GM18505 (cell line): ENCODE measurements around the gene KRTAP10-5.

ENCODE experiments used
- ATAC-seq: cut with Tn5 transposase; IDR thresholded peaks from one replicate; pipeline ENCODE4 v1.9.1; 2021; ENCODE audit not compliant: unreplicated experiment
- POLR2A ChIP-seq: IDR thresholded peaks from 4 replicates; pipeline ENCODE4 v1.6.1; 2011; ENCODE audit warnings: borderline replicate concordance; ENCODE audit not compliant: insufficient read depth, insufficient read length; ENCODE audit errors: extremely low read depth

Gene KRTAP10-5

GRCh38 chr21:44547656-44548331 lies 32.6 kb downstream of the KRTAP10-5 start:
- ATAC-seq: no peak
- no peak for TF ChIP-seq POLR2A

DNA sequence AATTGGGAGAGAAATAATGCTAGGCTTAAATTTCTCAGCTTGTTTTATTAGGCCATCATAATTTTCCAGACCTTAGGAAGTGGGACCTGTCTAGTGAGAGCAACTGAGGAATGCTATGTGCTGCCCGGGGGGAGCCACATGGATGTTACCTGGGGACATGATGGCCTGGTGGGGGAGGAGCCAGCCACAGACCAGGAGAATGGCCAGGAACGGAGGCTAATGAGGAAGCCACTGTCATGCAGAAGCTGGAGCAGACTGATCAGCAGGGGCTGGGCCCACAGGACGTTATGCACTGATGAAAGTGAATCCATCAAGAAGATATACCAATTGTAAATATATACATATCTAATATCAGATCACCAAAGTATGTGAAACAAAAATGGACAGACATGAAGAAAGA lies 35.8 kb downstream of the KRTAP10-5 start:
- TF ChIP-seq POLR2A: no peak
- ATAC-seq: no peak

DNA sequence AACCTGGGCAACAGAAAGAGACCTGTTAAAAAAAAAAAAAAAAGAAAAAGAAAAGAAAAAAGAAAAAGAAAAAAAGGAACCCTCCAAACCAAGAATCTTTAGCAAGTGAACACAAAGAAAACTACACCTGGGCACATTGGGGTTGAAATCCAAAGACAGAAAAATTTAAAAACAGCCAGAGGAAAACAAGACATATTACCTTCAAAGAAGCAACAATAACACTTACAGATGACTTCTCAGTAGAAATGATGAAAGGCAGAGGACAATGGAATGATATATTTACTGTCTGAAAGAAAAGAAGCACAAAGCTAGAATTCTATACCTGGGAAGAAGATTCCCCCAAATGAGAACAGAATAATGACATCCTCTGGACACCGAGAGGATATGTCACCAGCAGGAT lies 37.7 kb downstream of the KRTAP10-5 start:
- ATAC-seq: no peak
- TF ChIP-seq POLR2A: no peak

GRCh38 chr21:44540741-44541288 lies 39.6 kb downstream of the KRTAP10-5 start:
- TF ChIP-seq POLR2A: no peak
- no peak for ATAC-seq

DNA sequence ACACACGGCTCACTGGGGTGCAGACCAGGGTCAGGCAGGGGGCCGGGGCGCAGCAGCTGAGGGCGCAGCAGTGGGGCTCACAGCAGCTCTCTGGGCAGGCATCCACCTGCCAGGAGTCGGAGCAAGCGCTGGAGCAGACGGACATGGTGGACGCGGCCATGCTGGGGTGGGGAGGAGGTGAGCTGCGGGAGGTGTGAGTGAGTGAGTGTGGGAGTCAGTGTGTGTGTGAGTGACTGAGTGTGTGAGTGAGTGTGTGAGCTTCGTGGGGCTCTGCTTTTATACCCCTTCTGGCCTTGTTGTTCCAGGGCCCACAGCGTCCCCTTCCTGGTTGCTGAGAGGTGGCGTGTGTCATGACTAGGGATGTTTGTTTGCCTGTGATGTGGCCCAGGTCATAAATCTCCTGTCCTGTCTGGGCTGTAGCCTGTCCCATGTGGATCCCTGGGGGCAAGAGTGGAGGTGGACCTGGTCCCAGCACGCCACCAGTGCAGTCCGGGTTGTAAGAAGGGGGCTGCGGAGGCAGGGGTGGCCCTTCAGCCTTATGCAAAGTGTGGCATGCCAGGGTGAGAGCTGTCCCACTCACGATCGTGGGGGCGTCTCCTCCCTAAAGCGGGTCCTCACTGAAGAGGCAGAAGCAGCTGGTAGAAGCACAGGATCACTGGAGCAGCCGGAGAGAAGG lies 40.3 kb downstream of the KRTAP10-5 start, which contains the start of gene KRTAP10-1:
TSS of gene KRTAP10-1 (minus strand) at position 205 of the 676 bp plus-strand sequence. CDS start at position 160, 45 bp downstream.
- ATAC-seq: no peak
- no peak for TF ChIP-seq POLR2A

DNA sequence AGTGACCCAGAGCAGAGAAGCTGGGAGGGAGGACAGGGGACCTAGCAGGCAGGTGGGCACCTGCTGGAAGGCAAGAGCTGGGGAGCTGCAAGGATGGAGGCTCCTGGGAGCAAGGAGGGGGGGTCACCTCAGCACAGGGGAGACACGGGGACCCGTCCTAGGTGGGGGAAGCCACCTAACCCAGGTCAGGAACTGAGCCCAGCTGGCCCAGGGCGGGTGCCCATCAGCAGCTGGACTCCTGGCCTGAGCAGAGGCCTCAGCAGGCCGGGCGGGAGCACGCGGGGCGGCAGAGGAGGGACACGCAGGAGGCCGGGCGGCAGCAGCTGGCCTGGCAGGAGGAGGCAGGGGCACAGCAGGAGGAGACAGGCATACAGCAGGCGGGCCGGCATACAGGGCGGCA lies 41.4 kb downstream of the KRTAP10-5 start:
- no peak for TF ChIP-seq POLR2A
- no peak for ATAC-seq

GRCh38 chr21:44537930-44538911 lies 42.2 kb downstream of the KRTAP10-5 start:
- ATAC-seq: no peak
- TF ChIP-seq POLR2A: no peak

DNA sequence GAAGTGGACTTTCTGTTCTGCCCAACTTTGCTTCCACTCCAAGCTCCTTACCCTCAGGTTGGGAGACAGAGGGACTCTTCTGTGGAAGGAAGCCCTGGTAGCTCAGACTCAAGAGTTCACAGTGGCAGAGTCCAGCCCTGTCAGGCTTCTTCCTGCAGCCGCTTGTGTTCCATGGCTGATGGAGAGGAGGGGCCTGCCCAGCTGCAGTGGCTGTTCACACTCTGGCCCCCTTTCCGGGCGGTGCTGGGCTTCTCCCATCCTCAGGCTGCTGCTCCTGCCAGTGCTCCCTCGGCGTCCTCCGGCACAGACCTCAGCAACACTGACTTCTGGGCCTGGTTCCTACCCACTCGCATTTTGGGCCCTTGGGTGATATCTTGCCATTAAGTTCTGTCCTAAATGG lies 44.4 kb downstream of the KRTAP10-5 start:
- no peak for TF ChIP-seq POLR2A
- ATAC-seq: no peak

DNA sequence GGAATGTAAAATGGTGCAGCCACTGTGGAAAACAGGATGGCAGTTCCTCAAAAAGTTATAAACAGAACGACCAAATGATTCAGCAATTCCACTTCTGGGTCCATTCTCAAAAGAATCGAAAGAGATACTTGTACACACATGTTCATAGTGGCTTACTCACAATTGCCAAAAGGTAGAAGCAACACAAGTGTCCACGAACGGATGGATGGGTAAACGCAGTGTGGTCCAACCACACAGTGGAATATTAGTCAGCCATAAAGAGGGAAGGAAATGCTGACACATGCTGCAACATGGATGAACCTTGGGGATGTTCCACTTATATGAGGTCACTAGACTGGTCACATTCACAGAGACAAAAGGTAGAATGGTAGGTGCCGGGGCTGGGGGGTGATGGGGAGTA lies 45.7 kb downstream of the KRTAP10-5 start:
- ATAC-seq: no peak
- no peak for TF ChIP-seq POLR2A

- no peak for TF ChIP-seq POLR2A
- no peak for ATAC-seq
These were observed 46.3 kb downstream of the KRTAP10-5 start for GRCh38 chr21:44533891-44534627.

DNA sequence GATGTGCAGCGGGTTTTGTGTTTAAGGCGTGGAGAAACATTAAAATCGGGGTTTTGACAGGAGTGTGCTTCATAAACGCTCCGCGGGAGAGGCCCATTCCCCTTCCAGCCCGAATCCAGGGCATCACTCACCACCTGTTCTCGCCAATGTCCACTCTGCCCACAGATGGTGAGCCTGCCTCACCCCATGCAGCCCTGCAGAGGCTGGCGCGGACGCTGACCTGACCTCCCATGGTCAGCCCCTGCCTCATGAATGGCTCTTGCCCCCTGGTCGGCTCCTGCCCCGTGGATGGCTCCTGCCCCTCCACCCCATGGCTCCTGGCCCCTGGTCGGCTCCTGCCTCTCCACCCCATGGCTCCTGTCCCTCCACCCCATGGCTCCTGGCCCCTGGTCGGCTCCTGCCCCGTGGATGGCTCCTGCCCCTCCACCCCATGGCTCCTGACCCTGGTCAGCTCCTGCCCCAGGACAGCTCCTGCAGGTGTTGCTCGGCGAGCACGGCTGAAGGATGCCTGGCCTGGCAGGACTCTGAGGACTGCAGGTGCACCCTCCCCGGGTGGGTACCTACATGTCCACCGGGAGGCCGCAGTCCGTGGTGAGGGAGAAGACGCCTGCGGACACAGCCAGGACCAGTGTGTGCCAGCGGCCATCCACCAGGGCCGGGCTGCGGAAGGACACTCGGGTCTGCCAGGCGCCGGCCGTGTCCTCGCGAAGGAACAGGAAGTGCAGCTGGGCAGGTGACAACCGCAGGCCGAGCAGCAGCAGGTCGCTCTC lies 47.1 kb downstream of the KRTAP10-5 start:
- ATAC-seq: no peak
- no peak for TF ChIP-seq POLR2A

DNA sequence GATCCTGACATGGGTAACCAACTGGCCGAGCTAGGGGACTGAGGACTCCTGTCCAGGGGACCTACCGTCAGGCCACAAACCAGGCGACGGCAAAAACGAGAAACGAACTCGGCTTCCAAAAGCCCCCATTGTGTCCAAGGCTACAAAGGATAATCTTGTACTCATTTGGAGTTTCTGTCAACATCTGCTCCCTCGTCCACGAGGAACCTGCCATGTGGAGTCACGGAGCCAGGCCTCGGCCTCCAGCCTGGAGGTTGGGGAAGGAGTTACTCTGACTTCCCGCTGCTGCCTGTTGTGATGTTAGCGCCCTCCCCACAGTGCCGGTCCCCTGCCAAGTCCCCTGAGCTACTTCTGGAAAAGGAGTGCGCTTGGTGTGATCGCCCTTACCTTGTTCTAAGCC lies 47.7 kb downstream of the KRTAP10-5 start:
- no peak for ATAC-seq
- no peak for TF ChIP-seq POLR2A
